Keratinocyte (primary cell): Measurements from ENCODE around the gene ZCRB1. TPM values are rescaled to one million over a fixed set of nuclear protein-coding genes. Genes with fewer than 3 reads are reported as not detected.

Experiments used
- DNase-seq: peaks from one replicate; pipeline ENCODE4 v3.0.0-alpha.2; 2011; ENCODE audit warnings: low read depth, missing footprints, low spot score
- FAIRE-seq: peaks from 2 replicates; lab custom pipeline; 2011; peaks lifted over from hg19 to GRCh38; lab: Jason Lieb, UNC
- H2AFZ ChIP-seq: 2 replicates; pipeline ENCODE4 v1.6.0; 2012; ENCODE audit warnings: low read length, control low read depth, inconsistent platforms; ENCODE audit not compliant: control insufficient read depth
- H3K27ac ChIP-seq: 2 replicates; pipeline ENCODE4 v1.5.1; 2011; ENCODE audit warnings: low read length; ENCODE audit not compliant: control insufficient read depth, insufficient read depth
- H3K27me3 ChIP-seq: 3 replicates; pipeline ENCODE4 v1.6.0; 2011; ENCODE audit warnings: low read length; ENCODE audit not compliant: control insufficient read depth, insufficient read depth; ENCODE audit errors: extremely low read depth
- H3K36me3 ChIP-seq, 2 experiments: 2 replicates in 1 of 2; 3 replicates in 1 of 2; pipeline ENCODE4 v1.5.1; 2011; ENCODE audit warnings: low read length in 2 of 2, mild to moderate bottlenecking in 1 of 2; ENCODE audit not compliant: control insufficient read depth in 2 of 2, insufficient read depth in 2 of 2; ENCODE audit errors: extremely low read depth in 1 of 2
- H3K4me1 ChIP-seq: 3 replicates; pipeline ENCODE4 v1.5.1; 2011; ENCODE audit warnings: low read length; ENCODE audit not compliant: control insufficient read depth, insufficient read depth; ENCODE audit errors: extremely low read depth
- H3K4me2 ChIP-seq: 3 replicates; pipeline ENCODE4 v1.6.0; 2011; ENCODE audit warnings: low read depth, low read length; ENCODE audit not compliant: control insufficient read depth, insufficient read depth; ENCODE audit errors: extremely low read depth
- H3K4me3 ChIP-seq, 3 experiments: fragments of 200-600 bp in 1 of 3; sonication (generic) in 1 of 3; 2 replicates in 2 of 3; 3 replicates in 1 of 3; pipeline ENCODE4 v1.5.1; 2011 to 2016; ENCODE audit warnings: low read length in 3 of 3, mild to moderate bottlenecking in 3 of 3, control low read depth in 2 of 3, inconsistent platforms in 1 of 3, low read depth in 1 of 3, mixed read lengths in 1 of 3, mixed run types in 1 of 3, moderate library complexity in 1 of 3; ENCODE audit not compliant: control insufficient read depth in 2 of 3, insufficient read depth in 2 of 3; ENCODE audit errors: extremely low read depth in 1 of 3
- H3K79me2 ChIP-seq: 2 replicates; pipeline ENCODE4 v1.6.0; 2012; ENCODE audit warnings: low read length; ENCODE audit not compliant: control insufficient read depth, insufficient read depth
- H3K9ac ChIP-seq: 3 replicates; pipeline ENCODE4 v1.6.0; 2011; ENCODE audit warnings: low read length; ENCODE audit not compliant: control insufficient read depth, insufficient read depth; ENCODE audit errors: extremely low read depth
- H3K9me1 ChIP-seq: 3 replicates; pipeline ENCODE4 v1.6.0; 2011; ENCODE audit warnings: low read length; ENCODE audit not compliant: control insufficient read depth, insufficient read depth; ENCODE audit errors: extremely low read depth
- H3K9me3 ChIP-seq: 2 replicates; pipeline ENCODE4 v1.5.1; 2012; ENCODE audit warnings: low read depth, low read length; ENCODE audit not compliant: control insufficient read depth
- H4K20me1 ChIP-seq: 3 replicates; pipeline ENCODE4 v1.6.0; 2011; ENCODE audit warnings: low read length; ENCODE audit not compliant: control insufficient read depth, insufficient read depth; ENCODE audit errors: extremely low read depth
- EZH2 ChIP-seq: IDR thresholded peaks from one replicate; pipeline ENCODE4 v1.6.1; 2012; ENCODE audit warnings: inconsistent platforms, mild to moderate bottlenecking, low read length, moderate library complexity
- dilution Hi-C: fragments of 300-500 bp; cut with MboI; formaldehyde crosslinking; loops from one replicate; pipeline ENCODE4 v1.7.0; 2020; ENCODE audit warnings: low sequenced_read_pairs; ENCODE audit not compliant: extremely low pct_ligation_motif_present
- polyA plus RNA-seq, 5 experiments: library from polyadenylated mRNA; depleted of rRNA in 3 of 5; stranded (reverse) in 3 of 5; stranded (forward) in 1 of 5; unstranded in 1 of 5; fragments of >200 nt; gene quantifications; 1 replicate in 1 of 5; 2 replicates in 3 of 5; 3 replicates in 1 of 5; pipeline versions ENCODE4 v1.2.1 to v1.2.3, GENCODE V29; 2011 to 2012; ENCODE audit warnings: missing spikeins in 2 of 5, low read depth in 1 of 5, low replicate concordance in 1 of 5
- TF ChIP-seq, protein P1 (sequence below), 3 experiments: IDR thresholded peaks in 1 of 3; conservative IDR thresholded peaks in 1 of 3; optimal IDR thresholded peaks in 1 of 3; 2 replicates in 2 of 3; 3 replicates in 1 of 3; pipeline versions ENCODE3 to v1.5.1; 2011; ENCODE audit warnings: low read length in 3 of 3, mild to moderate bottlenecking in 3 of 3, moderate library complexity in 2 of 3, control low read depth in 1 of 3, inconsistent platforms in 1 of 3; ENCODE audit not compliant: insufficient read depth in 2 of 3; ENCODE audit errors: extremely low read depth in 1 of 3

Gene ZCRB1
- polyA plus RNA-seq, 1 donor (not counting 4 experiments of a cell fraction or from before 2014, with no cell fraction given): 41.6 TPM

GRCh38 chr12:42361909-42362646 is 36.2 kb upstream of the ZCRB1 start:
- no peak for FAIRE-seq
- no peak overlapping the region for H3K9ac ChIP-seq
- peaks cover 0 to 4% of the 10 kb centered on the region in 2 experiments for H3K36me3 ChIP-seq
- no peak overlapping the region for H3K4me2 ChIP-seq
- no peak overlapping the region for H3K27ac ChIP-seq
- H3K27me3 ChIP-seq: no peaks in the 10 kb centered on the region
- DNase-seq: no peak
- peaks cover 9% of the 10 kb centered on the region for H3K4me1 ChIP-seq
- TF ChIP-seq, protein P1, sequence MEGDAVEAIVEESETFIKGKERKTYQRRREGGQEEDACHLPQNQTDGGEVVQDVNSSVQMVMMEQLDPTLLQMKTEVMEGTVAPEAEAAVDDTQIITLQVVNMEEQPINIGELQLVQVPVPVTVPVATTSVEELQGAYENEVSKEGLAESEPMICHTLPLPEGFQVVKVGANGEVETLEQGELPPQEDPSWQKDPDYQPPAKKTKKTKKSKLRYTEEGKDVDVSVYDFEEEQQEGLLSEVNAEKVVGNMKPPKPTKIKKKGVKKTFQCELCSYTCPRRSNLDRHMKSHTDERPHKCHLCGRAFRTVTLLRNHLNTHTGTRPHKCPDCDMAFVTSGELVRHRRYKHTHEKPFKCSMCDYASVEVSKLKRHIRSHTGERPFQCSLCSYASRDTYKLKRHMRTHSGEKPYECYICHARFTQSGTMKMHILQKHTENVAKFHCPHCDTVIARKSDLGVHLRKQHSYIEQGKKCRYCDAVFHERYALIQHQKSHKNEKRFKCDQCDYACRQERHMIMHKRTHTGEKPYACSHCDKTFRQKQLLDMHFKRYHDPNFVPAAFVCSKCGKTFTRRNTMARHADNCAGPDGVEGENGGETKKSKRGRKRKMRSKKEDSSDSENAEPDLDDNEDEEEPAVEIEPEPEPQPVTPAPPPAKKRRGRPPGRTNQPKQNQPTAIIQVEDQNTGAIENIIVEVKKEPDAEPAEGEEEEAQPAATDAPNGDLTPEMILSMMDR (optimal IDR thresholded peaks at IDR 0.05 in 1 of 3, IDR thresholded peaks at IDR 0.05 in 1 of 3, conservative IDR thresholded peaks at IDR 0.05 in 1 of 3; ENCODE audit: extremely low read depth in 1 of 3, insufficient read depth in 2 of 3, low read length in 3 of 3): no peak
- TF ChIP-seq EZH2: no peak
- H3K9me3 ChIP-seq: no peaks in the 10 kb centered on the region
- no peak overlapping the region for H3K4me3 ChIP-seq
- no peaks in the 10 kb centered on the region for H4K20me1 ChIP-seq
- H2AFZ ChIP-seq: no peak overlapping the region
- peaks cover 22% of the 10 kb centered on the region for H3K79me2 ChIP-seq
- dilution Hi-C loops: no loop called here
- H3K9me1 ChIP-seq: no peaks in the 10 kb centered on the region

- Histone ChIP-seq H3K27me3 (no peaks in the 10 kb centered on the region), H3K79me2 (peaks cover 22% of the 10 kb centered on the region), H3K4me1 (peaks cover 9% of the 10 kb centered on the region), H3K9me3 (no peaks in the 10 kb centered on the region), H3K4me3 (no peak overlapping the region), H2AFZ (no peak overlapping the region), H3K9me1 (no peaks in the 10 kb centered on the region), H3K36me3 (peaks cover 4% of the 10 kb centered on the region in 2 experiments), H3K27ac (no peak overlapping the region), H4K20me1 (no peaks in the 10 kb centered on the region), H3K9ac (no peak overlapping the region), H3K4me2 (no peak overlapping the region)
- dilution Hi-C loops: no loop called here
- no peak for TF ChIP-seq EZH2
- TF ChIP-seq, protein P1 (optimal IDR thresholded peaks at IDR 0.05 in 1 of 3, IDR thresholded peaks at IDR 0.05 in 1 of 3, conservative IDR thresholded peaks at IDR 0.05 in 1 of 3; ENCODE audit: extremely low read depth in 1 of 3, insufficient read depth in 2 of 3, low read length in 3 of 3): no peak
- FAIRE-seq: no peak
- DNase-seq: no peak
Observed at GRCh38 chr12:42360747-42361403, 35.0 kb upstream of the ZCRB1 start.
